Gastroesophageal sphincter (tissue), 4 donors: Measurements from ENCODE around the gene FOXD2. TPM values are rescaled to one million over a fixed set of nuclear protein-coding genes. Genes with fewer than 3 reads are reported as not detected.

Source experiments
- ATAC-seq: fragments of 150-250 bp; one replicate; pipeline ENCODE4 v1.9.1; 2016; ENCODE audit warnings: mild to moderate bottlenecking, moderate library complexity
- H3K27ac ChIP-seq, 4 donors: fragments of 200-600 bp; sonication (generic) in 3 of 4; 1 replicate in 3 of 4; 2 replicates in 1 of 4; pipeline ENCODE4 v1.5.1; 2016 to 2019
- H3K27me3 ChIP-seq: fragments of 200-600 bp; sonication (generic); one replicate; pipeline ENCODE4 v1.5.1; 2019
- H3K36me3 ChIP-seq, 2 donors: fragments of 200-600 bp; sonication (generic); one replicate each; pipeline ENCODE4 v1.5.1; 2019; ENCODE audit warnings: control low read depth in 1 of 2
- H3K4me1 ChIP-seq, 3 donors: fragments of 200-600 bp; sonication (generic); 1 replicate in 2 of 3; 2 replicates in 1 of 3; pipeline ENCODE4 v1.5.1; 2016 to 2019; ENCODE audit warnings: control low read depth in 2 of 3
- H3K4me3 ChIP-seq, 2 donors: fragments of 200-600 bp; sonication (generic); one replicate each; pipeline ENCODE4 v1.5.1; 2019; ENCODE audit warnings: mild to moderate bottlenecking in 1 of 2, moderate library complexity in 1 of 2
- H3K9me3 ChIP-seq, 3 donors: fragments of 200-600 bp; sonication (generic); one replicate each; pipeline ENCODE4 v1.5.1; 2017 to 2019; ENCODE audit warnings: control low read depth in 2 of 3
- CTCF ChIP-seq, 4 experiments: fragments of 200-600 bp in 2 of 4; fragments of 450-650 bp in 2 of 4; sonication (generic) in 1 of 4; IDR thresholded peaks; one replicate each; pipeline ENCODE4 v1.5.1; 2017 to 2019; ENCODE audit warnings: antibody characterized with exemption in 4 of 4, mild to moderate bottlenecking in 2 of 4, moderate library complexity in 2 of 4
- EP300 ChIP-seq: sonication (generic); formaldehyde crosslinking; IDR thresholded peaks from one replicate; pipeline ENCODE4 v1.6.1; 2017; ENCODE audit warnings: antibody characterized with exemption, mild to moderate bottlenecking
- POLR2A ChIP-seq, 2 donors: fragments of 450-650 bp; IDR thresholded peaks; one replicate each; pipeline ENCODE4 v1.6.1; 2017; ENCODE audit warnings: antibody characterized with exemption in 2 of 2, mild to moderate bottlenecking in 2 of 2, moderate library complexity in 1 of 2
- POLR2AphosphoS5 ChIP-seq: sonication (generic); formaldehyde crosslinking; IDR thresholded peaks from one replicate; pipeline ENCODE4 v1.6.1; 2017; ENCODE audit warnings: antibody characterized with exemption
- WGBS, 2 donors: methylation state at CpG; one replicate each; pipeline ENCODE4 v1.1.5; 2018; ENCODE audit warnings: low coverage in 1 of 2; 5-methylcytosine and 5-hydroxymethylcytosine counted together
- total RNA-seq, 4 donors: library from RNA; depleted of rRNA; stranded (reverse); fragments of >200 nt; gene quantifications; one replicate each; pipeline ENCODE4 v1.1.0, GENCODE V29; 2016

Gene FOXD2
- total RNA-seq, 4 donors from 2014 or later: 0.04 to 0.81 (median 0.57) TPM

- H3K36me3 ChIP-seq: no peaks in the 10 kb centered on the region
- 83 to 86% methylated on average over 4 of the region's 4 CpGs for WGBS, 2 donors
- no peak overlapping the region for H3K4me3 ChIP-seq
- ATAC-seq: no peak
- no peak overlapping the region for H3K27ac ChIP-seq
- TF ChIP-seq POLR2AphosphoS5 (no peak), POLR2A (IDR thresholded peaks at IDR 0.05) (no peak)
- H3K27me3 ChIP-seq: peaks cover 68% of the 10 kb centered on the region
- no peaks in the 10 kb centered on the region for H3K4me1 ChIP-seq
- H3K9me3 ChIP-seq: no peaks in the 10 kb centered on the region
Observed at GRCh38 chr1:47401761-47402160, 36.1 kb upstream of the FOXD2 start.

GRCh38 chr1:47402591-47402990 is 35.3 kb upstream of the FOXD2 start:
- Histone ChIP-seq H3K36me3 (no peaks in the 10 kb centered on the region), H3K27ac (no peak overlapping the region), H3K4me1 (no peaks in the 10 kb centered on the region), H3K9me3 (no peaks in the 10 kb centered on the region), H3K4me3 (no peak overlapping the region), H3K27me3 (peaks cover 65% of the 10 kb centered on the region)
- ATAC-seq: no peak
- WGBS, 2 donors: 81 to 94% methylated on average over 3 of the region's 4 CpGs
- TF ChIP-seq POLR2A (IDR thresholded peaks at IDR 0.05) (no peak), POLR2AphosphoS5 (no peak), EP300 (no peak), CTCF (IDR thresholded peaks at IDR 0.05) (no peak)

GRCh38 chr1:47403321-47403910 is 34.4 kb upstream of the FOXD2 start:
- 61 to 79% methylated on average over 2 to 3 of the region's 4 CpGs for WGBS, 2 donors
- no peak overlapping the region for H3K27ac ChIP-seq
- no peaks in the 10 kb centered on the region for H3K9me3 ChIP-seq
- no peak for ATAC-seq
- TF ChIP-seq POLR2A (IDR thresholded peaks at IDR 0.05) (no peak), CTCF (IDR thresholded peaks at IDR 0.05) (no peak), EP300 (no peak)
- H3K4me3 ChIP-seq: no peak overlapping the region
- H3K4me1 ChIP-seq: no peaks in the 10 kb centered on the region
- peaks cover 65% of the 10 kb centered on the region for H3K27me3 ChIP-seq
- H3K36me3 ChIP-seq: no peaks in the 10 kb centered on the region

- Histone ChIP-seq H3K36me3 (no peaks in the 10 kb centered on the region), H3K27ac (no peak overlapping the region), H3K27me3 (peaks cover 51% of the 10 kb centered on the region), H3K4me3 (no peak overlapping the region), H3K4me1 (no peaks in the 10 kb centered on the region), H3K9me3 (no peaks in the 10 kb centered on the region)
- no peak for ATAC-seq
- no peak for TF ChIP-seq POLR2A (IDR thresholded peaks at IDR 0.05)
- no peak for TF ChIP-seq CTCF (IDR thresholded peaks at IDR 0.05)
- no peak for TF ChIP-seq EP300
- no peak for TF ChIP-seq POLR2AphosphoS5
- WGBS, 2 donors: 52 to 63% methylated on average over 2 of the region's 5 CpGs
Observed at GRCh38 chr1:47405697-47406096, 32.1 kb upstream of the FOXD2 start.

GRCh38 chr1:47406966-47407365 is 30.9 kb upstream of the FOXD2 start:
- 83% methylated on average over 2 to 3 of the region's 5 CpGs for WGBS, 2 donors
- no peaks in the 10 kb centered on the region for H3K4me1 ChIP-seq
- no peak overlapping the region for H3K27ac ChIP-seq
- no peak for ATAC-seq
- H3K4me3 ChIP-seq: no peak overlapping the region
- H3K36me3 ChIP-seq: no peaks in the 10 kb centered on the region
- H3K27me3 ChIP-seq: peaks cover 38% of the 10 kb centered on the region
- TF ChIP-seq EP300 (no peak), POLR2A (IDR thresholded peaks at IDR 0.05) (no peak), CTCF (IDR thresholded peaks at IDR 0.05) (no peak), POLR2AphosphoS5 (no peak)
- H3K9me3 ChIP-seq: no peaks in the 10 kb centered on the region
